Stimulated activated CD8-positive, alpha-beta memory T cell treated with anti-CD3 and anti-CD28 coated beads, Interleukin-7, amount 100 ng/mL, for 24 hours (primary cell): ENCODE data around the gene SEM1.
"Not testable (repeated sequence)": the region's sequence is repeated elsewhere in the genome, so short reads cannot be mapped to it uniquely, and the experiment has no call there.

Source experiments
- DNase-seq: peaks from one replicate; pipeline ENCODE4 v3.0.0-alpha.2; 2020; ENCODE audit warnings: low read depth

The SEM1 gene

DNA sequence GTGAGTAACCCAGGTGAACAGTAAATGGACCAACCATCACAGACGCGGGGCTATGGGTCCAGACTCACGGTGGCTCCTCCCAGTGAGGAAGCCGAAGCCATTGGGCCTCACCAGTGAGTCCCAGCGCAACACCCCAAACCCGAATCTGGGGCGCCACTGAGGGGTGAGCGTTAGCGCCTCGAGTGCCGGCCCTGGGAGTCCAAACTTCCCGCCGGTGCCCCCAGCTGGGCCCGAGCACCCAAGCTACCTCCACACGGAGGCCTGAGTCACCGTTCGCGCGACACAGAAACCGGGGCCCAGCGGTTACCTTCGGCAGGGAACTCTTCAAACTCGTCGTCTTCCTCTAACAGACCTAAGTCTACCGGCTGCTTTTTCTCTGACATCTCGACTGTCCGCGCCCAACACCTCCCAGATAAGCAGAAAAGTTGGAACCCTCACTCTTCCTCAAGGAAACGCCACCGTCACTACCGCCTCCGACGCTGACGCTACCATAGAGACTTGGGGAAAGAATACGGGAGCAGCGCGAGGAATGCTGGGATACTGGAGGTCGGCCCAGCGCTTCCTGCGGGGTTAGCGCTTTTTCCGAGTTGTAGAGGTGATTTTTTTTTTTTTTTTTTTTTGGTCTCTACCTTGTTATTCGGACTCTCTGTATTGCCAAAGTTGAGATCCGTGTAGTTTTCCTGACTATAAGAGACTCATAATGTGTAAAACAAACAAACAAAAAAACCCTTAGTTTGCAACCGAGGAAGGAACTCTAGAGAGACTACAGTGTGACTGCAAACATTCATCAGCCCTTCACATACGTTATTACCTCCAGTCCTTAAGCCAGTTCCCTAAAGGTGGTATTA lies at the start of gene SEM1:
Gene SEM1, minus strand, starts transcription at position 466 of the 848 bp plus-strand sequence. Its CDS starts 83 bp downstream, at position 383.
- DNase-seq: peak; percentile 39

- DNase-seq: not testable (repeated sequence)
Measured at GRCh38 chr7:96757880-96758279, 48.2 kb upstream of the SEM1 start.

DNA sequence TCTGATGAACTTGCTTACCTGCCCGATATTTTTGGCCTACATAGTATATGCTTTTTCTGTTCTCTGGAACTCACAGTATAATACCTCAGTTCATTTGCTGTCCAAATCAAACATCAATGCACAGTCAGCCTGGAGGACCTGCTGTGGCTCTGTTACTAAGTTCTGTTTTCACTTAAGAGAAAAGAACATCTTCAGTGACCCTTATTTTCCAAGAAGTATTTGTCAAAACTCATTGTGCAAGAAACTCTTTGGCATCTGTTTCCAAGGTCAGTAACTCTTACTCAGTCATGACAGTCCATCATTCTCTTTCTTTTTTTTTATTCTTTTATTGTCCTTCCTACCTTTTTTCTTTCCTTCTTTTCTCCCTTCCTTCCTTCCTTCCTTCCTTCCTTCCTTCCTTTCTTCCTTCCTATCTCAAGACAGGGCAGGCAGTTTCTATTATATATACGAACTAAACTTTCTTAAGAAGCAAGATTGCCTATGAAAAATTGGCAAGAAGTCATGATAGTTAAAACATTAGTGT lies 37.8 kb upstream of the SEM1 start:
- DNase-seq: no peak

DNA sequence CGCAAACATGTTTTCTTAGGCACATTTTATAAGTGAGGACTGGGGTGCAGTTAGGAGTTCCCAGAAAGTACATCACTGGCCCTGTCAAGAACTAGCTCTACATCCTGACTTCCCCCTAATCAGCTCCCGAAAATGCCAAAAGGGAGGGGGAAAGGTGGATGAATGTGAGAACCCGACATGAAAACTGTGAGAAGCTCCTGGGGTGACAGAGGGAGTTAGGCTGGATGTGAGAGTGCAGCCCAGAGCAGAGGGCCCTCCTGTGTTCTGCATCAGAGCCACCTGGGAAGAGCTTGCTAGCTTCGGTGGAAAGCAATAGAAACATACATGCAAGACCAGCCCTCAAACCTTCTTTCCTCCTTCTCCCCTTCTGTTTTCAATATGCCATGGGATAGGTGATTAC lies 30.5 kb upstream of the SEM1 start:
- no peak for DNase-seq

DNA sequence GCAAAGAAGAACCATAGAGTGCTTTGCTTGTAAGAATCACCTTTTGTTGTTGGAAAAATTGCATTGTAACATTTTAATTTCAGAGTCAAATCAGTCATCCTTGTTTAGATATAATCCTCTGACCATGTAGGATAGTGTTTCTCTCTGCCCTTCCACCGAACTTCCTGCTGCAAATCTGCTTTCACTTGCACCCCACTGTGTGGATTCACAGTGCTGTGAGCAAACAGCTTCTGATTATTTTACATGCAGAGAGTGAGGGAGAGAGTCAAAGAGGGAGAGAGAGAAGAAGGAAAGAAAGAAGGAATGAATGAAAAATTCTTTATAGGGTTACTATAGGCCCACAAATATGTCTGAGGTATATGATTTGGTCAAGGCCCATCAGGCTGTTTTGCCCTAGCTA lies 30.0 kb upstream of the SEM1 start:
- no peak for DNase-seq

DNA sequence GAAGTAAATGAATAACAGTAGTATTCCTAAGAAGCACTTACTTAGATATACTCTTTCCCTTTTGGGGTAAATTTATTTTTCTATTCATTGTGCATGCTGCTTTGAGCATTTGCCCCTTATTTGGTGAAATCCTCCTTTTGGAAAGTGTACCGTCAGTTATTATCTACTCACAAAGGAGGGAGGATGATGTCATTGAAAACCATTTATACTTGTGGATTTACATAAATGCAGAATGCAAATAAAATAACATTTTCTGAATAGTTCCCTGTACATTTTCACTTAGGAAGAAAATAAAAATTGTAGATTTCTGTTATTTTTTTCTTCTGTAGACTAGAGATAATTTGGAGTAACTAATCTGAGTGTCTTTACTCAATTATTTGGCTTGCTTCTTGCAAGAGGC lies 29.5 kb upstream of the SEM1 start:
- DNase-seq: no peak

DNA sequence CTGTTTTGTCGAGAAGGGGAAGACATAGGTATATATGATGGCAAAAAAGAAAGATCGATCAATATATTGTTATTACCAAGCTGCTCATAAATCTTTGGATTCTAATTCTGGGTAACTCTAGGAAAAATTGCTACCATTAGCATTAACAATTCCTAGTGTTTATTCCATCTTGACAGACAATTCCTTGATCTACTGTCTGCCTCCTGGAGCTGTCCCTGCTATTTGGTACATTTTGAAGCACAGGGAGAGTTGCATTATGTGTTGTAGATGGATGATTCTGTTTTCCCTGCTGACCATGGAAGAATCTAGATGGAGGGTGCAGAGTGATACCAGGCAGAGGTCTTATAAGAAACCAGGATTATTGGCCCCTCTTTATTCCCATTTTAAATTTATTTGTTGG lies 29.1 kb upstream of the SEM1 start:
- no peak for DNase-seq

- DNase-seq: no peak
Measured at GRCh38 chr7:96737545-96738050, 28.0 kb upstream of the SEM1 start.

DNA sequence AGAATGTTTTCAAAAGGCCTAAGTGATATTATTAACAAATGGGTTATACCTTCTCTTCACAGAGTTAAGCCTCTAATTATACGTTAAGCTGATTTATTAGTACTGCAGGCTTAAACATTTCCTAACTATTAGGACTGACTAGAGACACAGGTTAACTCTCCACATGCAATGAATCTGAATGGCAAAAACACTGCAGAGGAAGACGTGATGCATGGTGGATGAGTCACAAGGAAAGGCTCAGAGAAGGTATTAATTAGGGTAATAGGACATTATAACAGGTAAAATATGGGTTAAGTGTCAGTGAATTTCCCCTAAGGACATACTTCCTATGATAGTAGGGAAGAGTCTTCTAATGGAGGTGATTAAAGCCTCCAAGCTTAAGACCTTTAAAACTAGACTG lies 24.7 kb upstream of the SEM1 start:
- no peak for DNase-seq

DNA sequence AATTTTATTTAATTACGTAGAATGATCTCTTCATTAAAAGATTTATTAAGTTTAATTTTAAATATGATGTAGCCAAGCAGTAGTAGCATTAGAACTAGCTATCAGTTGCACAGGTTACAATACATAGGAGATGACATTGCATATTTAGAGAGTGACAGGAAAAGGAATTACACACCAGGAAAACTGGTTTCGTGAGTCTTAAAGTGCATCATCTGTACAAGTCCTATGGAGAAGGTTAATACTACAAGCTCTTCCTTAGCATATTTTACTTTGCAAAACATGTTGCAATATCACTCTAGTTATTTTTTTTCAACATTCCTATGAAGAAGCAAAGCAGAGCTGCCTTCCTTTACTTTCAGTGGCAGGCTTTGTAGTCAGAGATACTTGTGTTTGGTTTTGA lies 20.2 kb upstream of the SEM1 start:
- no peak for DNase-seq

- no peak for DNase-seq
Measured at GRCh38 chr7:96728139-96728538, 18.5 kb upstream of the SEM1 start.

DNA sequence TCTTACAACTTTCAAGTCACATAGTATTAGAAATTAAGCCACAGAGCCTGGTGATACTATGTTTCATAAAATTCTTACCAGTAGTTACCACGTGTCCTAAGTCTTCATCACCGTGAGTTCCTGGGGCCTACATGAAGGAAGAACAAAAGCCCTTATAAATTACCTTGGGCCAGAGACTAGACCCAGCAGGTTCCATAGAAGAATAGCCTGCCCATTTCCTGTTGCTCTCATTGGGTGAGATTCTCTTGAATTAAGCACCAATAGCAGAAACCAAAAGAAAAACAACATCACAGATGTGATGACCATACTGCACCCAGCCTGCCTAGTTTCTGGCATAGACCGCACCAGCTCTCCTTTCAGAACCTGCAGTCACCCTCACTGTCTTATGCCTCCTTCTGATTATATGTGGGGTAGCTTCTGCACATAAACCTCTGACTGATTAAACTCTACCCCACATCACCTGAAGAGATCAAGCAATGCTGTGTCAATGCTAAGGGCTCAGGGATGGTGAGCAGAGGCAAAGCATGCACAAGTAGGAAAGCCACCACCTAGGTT lies 18.0 kb upstream of the SEM1 start:
- no peak for DNase-seq

DNA sequence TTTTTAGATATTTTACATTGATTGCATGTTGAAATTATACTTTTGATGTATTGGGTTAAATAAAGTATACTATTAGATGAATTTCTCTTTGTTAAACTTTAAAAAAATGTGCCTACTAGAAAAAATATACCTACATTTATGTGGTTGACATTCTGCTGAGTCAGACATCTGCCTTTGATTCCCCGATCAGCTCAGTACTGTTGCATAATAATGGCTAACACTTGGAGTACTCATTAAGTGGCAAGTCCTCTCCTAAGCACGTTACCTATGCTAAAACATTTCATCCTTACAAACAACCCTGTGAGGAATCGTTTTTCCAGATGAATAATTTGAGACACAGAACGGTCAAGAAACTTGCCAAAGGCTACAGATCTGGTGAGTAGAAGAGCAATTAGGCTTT lies 14.0 kb upstream of the SEM1 start:
- DNase-seq: no peak

- not testable (repeated sequence) for DNase-seq
Measured at GRCh38 chr7:96722928-96723327, 13.3 kb upstream of the SEM1 start.

DNA sequence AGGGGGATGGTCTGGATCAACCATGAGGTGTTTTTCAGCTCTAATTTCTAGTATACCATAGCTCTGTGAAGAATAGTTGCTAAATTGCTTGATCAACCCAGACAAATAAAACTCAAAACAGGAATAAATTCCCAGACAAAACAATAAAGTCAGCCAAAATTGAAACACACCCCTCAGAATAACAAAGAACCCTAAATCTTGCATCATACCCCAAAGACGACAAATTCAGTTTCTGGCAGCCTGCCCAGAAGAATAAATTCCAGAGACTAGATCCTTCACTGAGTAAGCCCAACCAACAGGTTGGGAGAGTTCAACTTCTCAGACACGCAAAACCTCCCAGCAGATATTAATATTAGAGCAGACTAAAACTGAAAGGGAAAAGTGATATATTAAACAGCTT lies 11.2 kb upstream of the SEM1 start:
- DNase-seq: no peak

DNA sequence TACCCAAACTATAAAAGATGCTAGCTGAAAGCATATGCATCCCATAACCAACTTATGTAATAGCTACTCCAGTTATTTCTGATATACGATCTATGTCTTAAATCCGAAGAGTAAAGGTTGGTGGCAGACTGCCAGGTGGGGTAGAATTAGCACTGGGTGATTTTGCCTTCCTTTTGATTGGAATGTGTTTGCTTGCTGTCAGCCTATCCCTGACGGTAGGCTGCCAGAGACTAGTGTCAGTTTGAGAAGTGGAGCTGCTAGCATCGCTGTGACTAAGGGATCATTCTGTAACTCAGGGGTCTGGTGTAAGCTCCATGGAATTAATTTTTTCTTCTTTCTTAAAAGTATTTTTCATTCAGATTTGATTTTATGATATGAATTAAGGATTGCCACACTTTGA lies 9.5 kb upstream of the SEM1 start:
- DNase-seq: no peak

GRCh38 chr7:96718107-96719003 lies 8.7 kb upstream of the SEM1 start:
- DNase-seq: no peak

DNA sequence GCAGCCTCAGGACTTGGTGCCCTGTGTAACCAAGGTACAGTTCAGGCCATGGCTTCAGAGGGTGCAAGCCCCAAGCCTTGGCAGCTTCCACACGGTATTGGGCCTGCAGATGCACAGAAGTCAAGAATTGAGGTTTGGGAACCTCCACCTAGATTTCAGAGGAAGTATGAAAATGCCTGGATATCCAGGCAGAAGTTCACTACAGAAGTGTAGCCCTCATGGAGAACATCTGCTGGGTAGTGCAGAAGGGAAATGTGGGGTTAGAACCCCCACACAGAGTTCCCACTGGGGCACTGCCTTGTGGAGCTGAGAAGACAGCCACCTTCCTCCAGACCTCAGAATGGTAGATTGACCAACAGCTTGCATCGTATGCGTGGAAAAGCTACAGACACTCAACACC lies 3.4 kb upstream of the SEM1 start:
- DNase-seq: no peak

DNA sequence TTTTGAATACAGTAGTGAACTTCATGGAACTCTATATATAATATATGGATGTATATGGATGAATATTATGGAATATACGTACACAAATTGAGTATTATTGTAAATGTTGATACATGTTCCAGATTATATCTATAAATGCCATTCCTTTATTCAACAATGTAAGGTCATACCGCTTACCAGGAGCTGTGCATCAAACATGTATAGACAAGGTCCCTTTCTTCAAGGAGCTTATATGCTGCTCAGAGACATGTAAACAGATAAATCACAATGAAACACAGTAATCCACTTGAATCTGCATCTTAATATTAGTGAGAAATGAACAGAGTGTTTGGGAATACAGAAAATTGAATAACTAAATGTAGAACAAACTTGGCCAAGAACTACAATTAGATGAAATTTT lies 898 bp upstream of the SEM1 start:
- no peak for DNase-seq

GRCh38 chr7:96708872-96709271 lies 774 bp downstream of the SEM1 start:
- DNase-seq: no peak

- no peak for DNase-seq
Measured at GRCh38 chr7:96707901-96708774, 1.5 kb downstream of the SEM1 start.
